ENCODE measurements around the gene TSPAN6. TPM values are rescaled to one million over a fixed set of nuclear protein-coding genes. Genes with fewer than 3 reads are reported as not detected.

TSPAN6 gene
- total RNA-seq: 0.07 and 0.12 TPM in 2 replicates

GRCh38 chrX:100636321-100636991 lies at the start of gene TSPAN6:
Gene TSPAN6, minus strand, starts transcription at chrX:100636806. Its CDS starts 112 bp downstream, at chrX:100636694.
- intact Hi-C loops (cut with micrococcal nuclease): loop anchor here (1.0 kb wide), 3 partner anchors 10 to 124 kb away; no protein-coding TSS in a partner anchor
- Mint-ChIP-seq H3K27me3 (peaks cover 10% of the 10 kb centered on the region), H3K36me3 (ENCODE audit: low read depth) (no peaks in the 10 kb centered on the region), H3K9me3 (no peaks in the 10 kb centered on the region), H3K4me3 (peak within 1 kb of the TSS; percentile 85), H3K4me1 (peaks cover 8% of the 10 kb centered on the region), H3K27ac (no peak within 1 kb of the TSS)
- CTCF ChIA-PET: interaction anchor here (2.5 to 3.4 kb wide), 2 partner anchors 22 to 124 kb away, joined by 16 to 22 read pairs; no protein-coding TSS in a partner anchor
- POLR2A ChIA-PET: no interaction called here
- no peak for TF ChIP-seq CTCF (IDR thresholded peaks at IDR 0.05)
- peak; percentile 99 for ATAC-seq (ENCODE audit: low read depth)
- peak; percentile 46 for DNase-seq

- H3K27me3 Mint-ChIP-seq: no peaks in the 10 kb centered on the region
- no peak for TF ChIP-seq CTCF (IDR thresholded peaks at IDR 0.05)
- no peak overlapping the region for H3K27ac Mint-ChIP-seq
- H3K9me3 Mint-ChIP-seq: no peaks in the 10 kb centered on the region
- CTCF ChIA-PET: interaction anchor here (1.1 to 6.7 kb wide), 6 partner anchors 11 to 174 kb away, joined by 3 to 135 read pairs (median 6); no protein-coding TSS in a partner anchor
- peak overlapping the region; percentile 11 for H3K4me3 Mint-ChIP-seq
- DNase-seq (no peak), ATAC-seq (ENCODE audit: low read depth) (no peak)
- intact Hi-C loops (cut with micrococcal nuclease): loop anchor here (1.0 to 5.0 kb wide), 6 partner anchors 15 to 601 kb away; no protein-coding TSS in a partner anchor
- H3K4me1 Mint-ChIP-seq: peaks cover 28% of the 10 kb centered on the region
- POLR2A ChIA-PET: no interaction called here
- no peaks in the 10 kb centered on the region for H3K36me3 Mint-ChIP-seq (ENCODE audit: low read depth)
Observed at GRCh38 chrX:100685997-100686305, 49.3 kb upstream of the TSPAN6 start.

- Mint-ChIP-seq H3K27me3 (no peaks in the 10 kb centered on the region), H3K36me3 (ENCODE audit: low read depth) (no peaks in the 10 kb centered on the region), H3K4me1 (peaks cover 31% of the 10 kb centered on the region)
Observed at GRCh38 chrX:100685284-100685996, 48.8 kb upstream of the TSPAN6 start.

GRCh38 chrX:100682939-100683338 lies 46.3 kb upstream of the TSPAN6 start:
- no peaks in the 10 kb centered on the region for H3K27me3 Mint-ChIP-seq
- CTCF ChIA-PET: interaction anchor here (6.7 kb wide), 1 partner anchor 85 kb away, joined by 135 read pairs; no protein-coding TSS in a partner anchor
- DNase-seq (no peak), ATAC-seq (ENCODE audit: low read depth) (no peak)
- no peak for TF ChIP-seq CTCF (IDR thresholded peaks at IDR 0.05)
- intact Hi-C loops (cut with micrococcal nuclease): no loop called here
- peaks cover 27% of the 10 kb centered on the region for H3K4me1 Mint-ChIP-seq
- H3K36me3 Mint-ChIP-seq (ENCODE audit: low read depth): no peaks in the 10 kb centered on the region
- no peak overlapping the region for H3K4me3 Mint-ChIP-seq
- no peaks in the 10 kb centered on the region for H3K9me3 Mint-ChIP-seq
- POLR2A ChIA-PET: no interaction called here
- H3K27ac Mint-ChIP-seq: no peak overlapping the region

More at GRCh38 chrX:100685284-100685996, 48.8 kb upstream of the TSPAN6 start:
- CTCF ChIA-PET: interaction anchor here (0.8 to 6.7 kb wide), 7 partner anchors 11 to 174 kb away, joined by 3 to 135 read pairs (median 4); no protein-coding TSS in a partner anchor
- peak overlapping the region; percentile 11 for H3K4me3 Mint-ChIP-seq
- no peaks in the 10 kb centered on the region for H3K9me3 Mint-ChIP-seq
- POLR2A ChIA-PET: no interaction called here
- DNase-seq (no peak), ATAC-seq (ENCODE audit: low read depth) (peak; percentile 66)
- intact Hi-C loops (cut with micrococcal nuclease): loop anchor here (1.0 to 5.0 kb wide), 6 partner anchors 15 to 602 kb away; no protein-coding TSS in a partner anchor
- TF ChIP-seq CTCF (IDR thresholded peaks at IDR 0.05): no peak
- H3K27ac Mint-ChIP-seq: no peak overlapping the region

GRCh38 chrX:100681599-100681998 lies 45.0 kb upstream of the TSPAN6 start:
- intact Hi-C loops (cut with micrococcal nuclease): no loop called here
- ChIA-PET POLR2A (no interaction called here), CTCF (no interaction called here)
- Mint-ChIP-seq H3K9me3 (no peaks in the 10 kb centered on the region), H3K27me3 (no peaks in the 10 kb centered on the region), H3K36me3 (ENCODE audit: low read depth) (no peaks in the 10 kb centered on the region), H3K4me3 (no peak overlapping the region), H3K27ac (no peak overlapping the region), H3K4me1 (peaks cover 14% of the 10 kb centered on the region)
- DNase-seq (no peak), ATAC-seq (ENCODE audit: low read depth) (no peak)
- no peak for TF ChIP-seq CTCF (IDR thresholded peaks at IDR 0.05)

Measured in activated B cell treated with CpG ODN at 0.5 μM for 24 hours (primary cell).